ENCODE results near the gene LTBP2. TPM values are rescaled to one million over a fixed set of nuclear protein-coding genes. Genes with fewer than 3 reads are reported as not detected.

The LTBP2 gene
- total and polyA plus RNA-seq, 7 donors: 0.46 to 71.2 (median 12.1) TPM

DNA sequence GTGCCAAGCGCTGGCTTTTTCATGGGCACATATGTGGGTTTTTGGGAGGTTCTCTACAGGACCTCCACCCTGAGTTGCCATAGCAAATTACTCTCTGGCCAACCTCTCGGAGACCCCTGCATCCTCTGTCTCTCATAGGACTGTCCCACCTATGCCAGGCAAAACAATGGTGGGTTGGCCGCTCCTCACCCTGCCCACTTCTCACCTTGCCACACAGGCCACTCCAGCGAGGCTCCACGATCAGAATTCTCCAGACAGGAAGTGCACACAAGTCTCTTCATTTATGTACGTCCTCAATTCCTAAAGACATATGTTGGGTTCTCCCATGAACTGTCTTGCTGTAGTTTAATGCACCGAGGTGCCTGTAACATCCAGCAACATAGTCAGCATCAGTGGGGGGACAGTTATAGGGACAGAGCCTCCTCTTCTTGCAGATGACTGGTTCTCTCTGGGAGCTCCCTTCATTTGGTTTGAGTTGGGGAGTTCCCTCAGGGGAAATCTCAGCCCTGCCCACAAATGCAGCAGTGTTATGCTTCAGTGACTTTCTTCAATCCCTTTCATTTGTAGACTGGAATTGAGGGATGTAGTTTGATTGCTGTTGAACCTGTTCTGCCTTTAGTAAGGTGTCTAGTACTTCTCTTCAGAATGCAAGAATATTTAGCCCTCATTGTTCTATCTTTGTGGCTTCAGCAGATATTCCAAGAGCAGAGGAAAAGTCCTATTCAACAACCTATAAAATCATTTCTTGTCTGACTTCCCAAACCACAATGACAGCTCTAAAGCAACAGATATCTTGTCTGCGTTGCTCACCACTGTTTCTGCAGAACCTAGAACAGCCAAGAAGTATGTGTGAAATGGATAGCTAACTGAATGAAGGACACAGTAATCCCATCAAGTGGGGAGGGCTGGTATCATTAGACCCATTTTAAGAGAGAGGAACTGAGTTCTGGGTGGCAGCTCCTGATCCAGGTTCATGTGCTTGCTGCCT is 2.8 kb upstream of the LTBP2 start:
- TF ChIP-seq POLR2AphosphoS5 (IDR thresholded peaks at IDR 0.05) (no peak), EP300 (IDR thresholded peaks at IDR 0.05) (no peak), POLR2A (IDR thresholded peaks at IDR 0.05) (no peak)
- TF ChIP-seq, protein P1, sequence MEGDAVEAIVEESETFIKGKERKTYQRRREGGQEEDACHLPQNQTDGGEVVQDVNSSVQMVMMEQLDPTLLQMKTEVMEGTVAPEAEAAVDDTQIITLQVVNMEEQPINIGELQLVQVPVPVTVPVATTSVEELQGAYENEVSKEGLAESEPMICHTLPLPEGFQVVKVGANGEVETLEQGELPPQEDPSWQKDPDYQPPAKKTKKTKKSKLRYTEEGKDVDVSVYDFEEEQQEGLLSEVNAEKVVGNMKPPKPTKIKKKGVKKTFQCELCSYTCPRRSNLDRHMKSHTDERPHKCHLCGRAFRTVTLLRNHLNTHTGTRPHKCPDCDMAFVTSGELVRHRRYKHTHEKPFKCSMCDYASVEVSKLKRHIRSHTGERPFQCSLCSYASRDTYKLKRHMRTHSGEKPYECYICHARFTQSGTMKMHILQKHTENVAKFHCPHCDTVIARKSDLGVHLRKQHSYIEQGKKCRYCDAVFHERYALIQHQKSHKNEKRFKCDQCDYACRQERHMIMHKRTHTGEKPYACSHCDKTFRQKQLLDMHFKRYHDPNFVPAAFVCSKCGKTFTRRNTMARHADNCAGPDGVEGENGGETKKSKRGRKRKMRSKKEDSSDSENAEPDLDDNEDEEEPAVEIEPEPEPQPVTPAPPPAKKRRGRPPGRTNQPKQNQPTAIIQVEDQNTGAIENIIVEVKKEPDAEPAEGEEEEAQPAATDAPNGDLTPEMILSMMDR (IDR thresholded peaks at IDR 0.05): no peak
- Histone ChIP-seq H3K27me3 (peaks cover 7 to 76% (median 18%) of the 10 kb centered on the region in 3 donors), H3K4me1 (peaks cover 0 to 33% (median 21%) of the 10 kb centered on the region in 4 donors), H3K4me3 (no peak overlapping the region), H3K36me3 (no peaks in the 10 kb centered on the region), H3K9me3 (no peaks in the 10 kb centered on the region), H3K27ac (no peak overlapping the region)
- intact Hi-C loops (cut with DNase I): no loop called here
- DNase-seq: no peak
- 77 to 78% methylated on average over 8 of the region's 8 CpGs for whole genome bisulfite sequencing, 2 donors

DNA sequence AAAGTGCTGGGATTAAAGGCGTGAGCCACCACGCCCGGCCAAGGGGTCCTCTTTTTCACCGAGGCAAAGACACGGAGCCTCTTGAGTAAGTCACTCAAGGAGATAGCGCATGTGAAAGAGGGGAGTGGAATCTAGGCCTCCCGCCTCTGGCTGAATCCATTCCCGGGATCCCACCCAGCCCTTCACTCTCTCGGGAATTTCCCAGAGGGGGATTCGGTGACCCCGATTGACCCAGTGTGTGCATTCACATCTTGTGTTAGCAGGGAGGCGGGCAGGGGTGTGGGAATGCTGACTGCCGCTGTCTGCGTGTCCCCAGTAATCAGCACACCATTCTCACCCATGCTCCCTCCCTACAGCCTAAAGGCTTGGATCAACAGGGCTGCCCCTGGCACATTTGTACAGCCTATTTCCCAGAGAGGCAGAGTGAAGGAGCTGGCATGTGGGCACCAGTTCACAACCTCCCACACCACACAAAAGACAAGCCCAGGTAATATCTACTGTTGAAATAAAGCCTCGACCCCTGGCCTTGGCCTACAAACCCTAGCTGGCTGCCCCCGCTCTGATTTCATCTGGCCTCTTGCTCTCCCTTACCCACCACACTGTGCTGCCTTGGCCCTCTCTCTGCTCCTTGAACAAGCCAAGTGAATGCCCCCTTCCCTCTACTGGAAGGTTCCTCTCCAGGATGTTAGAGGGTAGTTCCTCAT is 1.3 kb upstream of the LTBP2 start:
- intact Hi-C loops (cut with DNase I): loop anchor here (2.0 kb wide), 1 partner anchor 251 kb away; no protein-coding TSS in a partner anchor
- WGBS, 2 donors: 65 to 77% methylated on average over 16 of the region's 16 CpGs
- peaks cover 7 to 76% (median 18%) of the 10 kb centered on the region in 3 donors for H3K27me3 ChIP-seq
- no peaks in the 10 kb centered on the region for H3K9me3 ChIP-seq
- no peak overlapping the region for H3K4me3 ChIP-seq
- H3K27ac ChIP-seq: no peak overlapping the region
- no peaks in the 10 kb centered on the region for H3K36me3 ChIP-seq
- H3K4me1 ChIP-seq: peaks cover 0 to 20% (median 14%) of the 10 kb centered on the region in 4 donors
- DNase-seq: no peak
- TF ChIP-seq POLR2AphosphoS5 (IDR thresholded peaks at IDR 0.05) (no peak), POLR2A (IDR thresholded peaks at IDR 0.05) (no peak), EP300 (IDR thresholded peaks at IDR 0.05) (no peak)
- TF ChIP-seq, protein P1 (IDR thresholded peaks at IDR 0.05): no peak

DNA sequence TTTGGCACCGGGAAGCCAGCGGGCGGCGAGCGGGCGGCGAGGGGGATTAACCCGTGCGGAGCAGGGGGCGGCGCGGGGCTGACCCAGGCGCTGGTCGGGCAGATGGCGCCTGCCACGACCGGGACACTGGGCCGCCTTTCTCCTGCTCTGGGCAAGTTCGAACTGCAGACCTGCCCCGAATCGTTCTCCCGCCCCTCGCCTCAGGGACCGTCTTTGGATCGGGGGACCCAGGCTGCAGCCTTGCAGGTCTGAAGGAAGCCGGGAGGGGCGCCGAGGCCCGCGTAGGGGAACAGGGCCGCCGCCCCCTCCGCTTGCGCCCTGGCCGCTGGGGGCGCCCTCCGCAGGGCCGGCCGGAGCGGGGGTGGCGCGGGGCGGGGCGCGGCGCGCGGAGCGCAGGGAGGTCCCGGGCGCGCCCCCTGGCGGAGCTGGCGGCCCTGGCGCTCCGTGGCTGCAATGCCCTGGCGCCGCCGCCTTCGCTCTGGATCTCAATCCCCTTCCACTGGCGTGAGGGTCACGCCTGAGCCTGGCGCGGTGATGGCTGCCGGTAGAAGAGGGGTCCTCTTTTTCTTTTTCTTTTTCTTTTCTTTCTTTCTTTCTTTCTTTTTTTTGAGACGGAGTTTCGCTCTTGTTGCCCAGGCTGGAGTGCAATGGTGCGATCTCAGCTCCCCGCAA is 449 bp upstream of the LTBP2 start:
- H3K4me1 ChIP-seq: peaks cover 0 to 17% (median 14%) of the 10 kb centered on the region in 4 donors
- intact Hi-C loops (cut with DNase I): loop anchor here (1.0 to 2.0 kb wide), 2 partner anchors 111 to 250 kb away; no protein-coding TSS in a partner anchor
- H3K27ac ChIP-seq: peak overlapping the region; percentile 5 to 57 (median 34)
- 5% methylated on average over 69 of the region's 69 CpGs for WGBS, 2 donors
- peak overlapping the region; percentile 34 to 64 (median 57) for H3K4me3 ChIP-seq
- peaks cover 7 to 67% (median 18%) of the 10 kb centered on the region in 3 donors for H3K27me3 ChIP-seq
- TF ChIP-seq EP300 (IDR thresholded peaks at IDR 0.05): no peak
- TF ChIP-seq POLR2A (IDR thresholded peaks at IDR 0.05): no peak
- TF ChIP-seq, protein P1 (IDR thresholded peaks at IDR 0.05): peak; percentile 10 to 50 (median 27)
- TF ChIP-seq POLR2AphosphoS5 (IDR thresholded peaks at IDR 0.05): no peak
- no peaks in the 10 kb centered on the region for H3K9me3 ChIP-seq
- H3K36me3 ChIP-seq: no peaks in the 10 kb centered on the region
- DNase-seq: peak; percentile 86

DNA sequence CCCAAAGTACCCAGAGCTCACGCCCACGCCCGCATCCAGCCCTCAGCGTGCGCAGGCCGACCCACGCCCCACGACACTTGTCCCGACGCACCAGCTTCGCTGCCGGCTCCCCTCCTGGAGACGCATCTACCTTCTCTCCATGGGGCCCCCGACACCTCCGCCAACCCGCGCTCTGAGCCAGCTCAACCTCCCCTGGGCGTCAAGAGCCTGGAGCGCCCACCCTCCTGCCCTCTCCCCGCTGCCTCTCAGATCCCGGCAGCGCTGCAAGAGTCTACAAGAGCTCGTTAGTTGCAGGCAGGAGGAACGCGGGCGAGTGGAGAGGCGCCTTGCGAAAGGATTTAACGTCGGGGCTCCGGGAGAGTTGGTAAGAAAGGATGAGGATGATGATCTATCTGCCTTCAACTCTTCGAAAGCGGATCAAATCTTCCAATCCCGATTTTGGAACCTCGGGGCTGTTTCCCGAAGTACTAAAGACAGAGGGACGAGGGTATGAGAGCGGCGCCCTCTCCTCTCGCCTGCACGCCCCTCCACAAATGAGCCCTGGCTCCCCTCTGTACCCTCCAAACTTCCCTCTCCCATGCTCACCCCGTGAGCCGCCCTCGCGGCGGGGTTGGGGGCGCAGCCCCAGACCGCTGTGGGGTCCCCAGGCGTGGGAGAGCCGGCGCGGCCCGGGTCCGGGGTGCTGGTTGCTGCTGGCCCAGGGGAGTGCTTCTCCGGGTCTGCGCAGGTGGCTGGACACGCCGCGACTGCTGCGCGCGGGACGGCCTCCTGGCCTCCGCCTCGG is 979 bp downstream of the LTBP2 start:
- intact Hi-C loops (cut with DNase I): no loop called here
- peaks cover 0 to 17% (median 14%) of the 10 kb centered on the region in 4 donors for H3K4me1 ChIP-seq
- no peak for TF ChIP-seq EP300 (IDR thresholded peaks at IDR 0.05)
- TF ChIP-seq POLR2AphosphoS5 (IDR thresholded peaks at IDR 0.05): no peak
- no peak for TF ChIP-seq POLR2A (IDR thresholded peaks at IDR 0.05)
- TF ChIP-seq, protein P1 (IDR thresholded peaks at IDR 0.05): no peak
- peak overlapping the region in 2 of 4 donors; percentile 56 to 57 for H3K27ac ChIP-seq
- DNase-seq: no peak
- H3K4me3 ChIP-seq: peak overlapping the region in 3 of 4 donors; percentile 50 to 64 (median 64)
- H3K36me3 ChIP-seq: no peaks in the 10 kb centered on the region
- no peaks in the 10 kb centered on the region for H3K9me3 ChIP-seq
- peaks cover 5 to 53% (median 18%) of the 10 kb centered on the region in 3 donors for H3K27me3 ChIP-seq
- 30 to 34% methylated on average over 65 of the region's 65 CpGs for WGBS, 2 donors

Measured in sigmoid colon (tissue), 7 donors.